Activated naive CD4-positive, alpha-beta T cell treated with anti-CD3 and anti-CD28 coated beads, Interleukin-2, amount 10 ng/mL, durations not matched to agents 7 days and 5 days (primary cell): Measurements from ENCODE around the gene KRT85.

Experiments used
- CTCF ChIA-PET: fragments of 350-600 bp; sonication (Branson Sonifier 250); formaldehyde crosslinking; loops from one replicate; lab custom pipeline; 2021; ENCODE audit warnings: antibody characterized with exemption; lab: Charles Lee
- DNase-seq: peaks from one replicate; pipeline ENCODE4 v3.0.0-alpha.2; 2020
- H3K27ac Mint-ChIP-seq: one replicate; pipeline ENCODE4 v1.8.0; 2021; ENCODE audit warnings: mild to moderate bottlenecking, moderate library complexity, mixed read lengths
- H3K27me3 Mint-ChIP-seq: one replicate; pipeline ENCODE4 v1.8.0; 2021; ENCODE audit warnings: mild to moderate bottlenecking, mixed read lengths
- H3K36me3 Mint-ChIP-seq: one replicate; pipeline ENCODE4 v1.8.0; 2021; ENCODE audit warnings: mixed read lengths
- H3K4me1 Mint-ChIP-seq: one replicate; pipeline ENCODE4 v1.8.0; 2021; ENCODE audit warnings: mixed read lengths
- H3K4me3 Mint-ChIP-seq: one replicate; pipeline ENCODE4 v1.8.0; 2021; ENCODE audit warnings: mild to moderate bottlenecking, moderate library complexity, mixed read lengths
- H3K9me3 Mint-ChIP-seq: one replicate; pipeline ENCODE4 v1.8.0; 2021; ENCODE audit warnings: mixed read lengths

Gene KRT85

DNA sequence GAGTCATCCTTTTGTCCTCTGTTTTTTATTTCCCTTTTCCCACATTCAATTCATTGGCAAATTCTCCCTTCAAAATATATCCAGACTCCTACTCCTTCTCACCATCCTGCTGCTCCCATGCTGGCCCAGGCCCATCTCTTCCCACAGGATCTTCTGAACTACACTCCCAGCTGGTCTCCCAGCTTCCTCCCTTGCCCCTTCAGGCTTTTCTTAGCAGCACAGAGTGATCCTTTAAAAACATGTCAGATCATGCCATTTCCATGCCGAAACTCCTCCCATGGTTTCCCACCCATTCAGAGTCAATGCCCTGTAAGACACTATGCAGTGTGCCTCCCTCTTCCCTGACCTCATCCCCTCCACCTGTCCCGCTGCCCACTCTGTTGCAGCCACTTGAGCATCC is 20.6 kb upstream of the KRT85 start:
- no peak overlapping the region for H3K27ac Mint-ChIP-seq
- no peak for DNase-seq
- CTCF ChIA-PET = no interaction called here
- no peak overlapping the region for H3K4me3 Mint-ChIP-seq
- peaks cover 4% of the 10 kb centered on the region for H3K4me1 Mint-ChIP-seq
- no peaks in the 10 kb centered on the region for H3K9me3 Mint-ChIP-seq
- no peaks in the 10 kb centered on the region for H3K36me3 Mint-ChIP-seq
- peaks cover 17% of the 10 kb centered on the region for H3K27me3 Mint-ChIP-seq

DNA sequence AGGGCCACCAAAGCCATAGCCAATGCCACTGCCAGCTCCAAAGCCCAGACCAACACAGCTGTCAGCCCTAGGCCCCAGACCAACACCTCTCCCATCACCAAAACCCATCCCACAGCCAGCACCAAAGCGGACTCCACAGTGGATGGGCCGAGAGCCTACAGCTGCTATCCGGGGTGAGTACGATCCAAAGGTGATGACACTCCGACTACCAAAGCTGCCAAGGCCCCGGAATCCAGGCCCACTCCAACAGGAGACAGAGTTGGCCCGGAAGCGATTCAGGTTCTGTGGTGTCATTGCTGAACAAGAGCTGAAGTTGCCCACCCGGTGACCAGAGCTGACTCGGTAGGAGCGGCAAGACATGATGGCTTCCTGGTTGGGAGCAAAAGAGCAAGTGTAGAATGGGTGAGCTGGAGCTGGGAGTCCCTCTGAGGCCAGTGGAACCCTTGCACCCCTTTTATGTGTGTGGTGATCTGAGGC is 18.0 kb upstream of the KRT85 start, which contains the start of gene KRT84:
Gene KRT84, minus strand, starts transcription at position 427 of the 477 bp plus-strand sequence. Its CDS starts 67 bp downstream, at position 360.
- no peak for DNase-seq
- Mint-ChIP-seq H3K4me1 (peaks cover 10% of the 10 kb centered on the region), H3K9me3 (no peaks in the 10 kb centered on the region), H3K27me3 (peaks cover 22% of the 10 kb centered on the region), H3K27ac (no peak within 1 kb of the TSS), H3K4me3 (no peak within 1 kb of the TSS), H3K36me3 (no peaks in the 10 kb centered on the region)
- CTCF ChIA-PET = interaction anchor here (1.7 kb wide), 1 partner anchor 485 kb away, joined by 5 read pairs; no protein-coding TSS in a partner anchor

DNA sequence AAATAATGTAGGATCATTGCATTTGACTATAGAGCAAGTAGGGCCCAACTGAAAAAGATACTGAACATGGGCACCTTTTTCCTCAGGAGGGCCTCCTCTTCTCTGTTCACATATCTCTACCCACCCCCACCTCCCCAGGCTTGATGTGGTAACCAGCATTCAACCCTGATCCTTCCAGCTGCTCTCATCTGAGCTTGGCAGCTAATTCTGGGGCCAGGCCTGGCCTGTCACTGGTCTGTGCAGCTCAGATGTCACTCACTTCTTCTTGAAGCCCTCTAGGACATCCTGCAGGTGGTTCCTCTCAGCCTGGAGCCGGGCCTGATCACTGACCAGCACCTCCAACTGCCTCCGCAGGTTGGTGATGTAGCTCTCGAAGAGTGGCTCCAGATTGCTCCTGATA is 16.1 kb upstream of the KRT85 start:
- Mint-ChIP-seq H3K27ac (no peak overlapping the region), H3K4me1 (peaks cover 10% of the 10 kb centered on the region), H3K36me3 (no peaks in the 10 kb centered on the region), H3K27me3 (peaks cover 27% of the 10 kb centered on the region), H3K4me3 (no peak overlapping the region), H3K9me3 (no peaks in the 10 kb centered on the region)
- DNase-seq = no peak
- CTCF ChIA-PET = interaction anchor here (0.9 to 1.4 kb wide), 2 partner anchors 16 to 243 kb away, joined by 3 read pairs; partner anchors contain the start of gene KRT85

- Mint-ChIP-seq H3K27me3 (peaks cover 27% of the 10 kb centered on the region), H3K36me3 (no peaks in the 10 kb centered on the region), H3K27ac (no peak overlapping the region), H3K9me3 (no peaks in the 10 kb centered on the region), H3K4me3 (no peak overlapping the region), H3K4me1 (peaks cover 10% of the 10 kb centered on the region)
- DNase-seq = peak; percentile 31
- CTCF ChIA-PET = interaction anchor here (1.4 kb wide), 1 partner anchor 243 kb away, joined by 3 read pairs; no protein-coding TSS in a partner anchor
Measured at GRCh38 chr12:52382854-52383253, 15.6 kb upstream of the KRT85 start.

GRCh38 chr12:52381206-52381605 is 13.9 kb upstream of the KRT85 start:
- no peaks in the 10 kb centered on the region for H3K36me3 Mint-ChIP-seq
- no peak overlapping the region for H3K27ac Mint-ChIP-seq
- CTCF ChIA-PET = interaction anchor here (0.8 to 2.1 kb wide), 5 partner anchors 9 to 504 kb away, joined by 3 to 13 read pairs (median 3); no protein-coding TSS in a partner anchor
- DNase-seq = no peak
- H3K9me3 Mint-ChIP-seq = no peaks in the 10 kb centered on the region
- H3K27me3 Mint-ChIP-seq = peaks cover 36% of the 10 kb centered on the region
- no peak overlapping the region for H3K4me3 Mint-ChIP-seq
- H3K4me1 Mint-ChIP-seq = peaks cover 10% of the 10 kb centered on the region

GRCh38 chr12:52380271-52380694 is 13.0 kb upstream of the KRT85 start:
- H3K27ac Mint-ChIP-seq = no peak overlapping the region
- no peaks in the 10 kb centered on the region for H3K9me3 Mint-ChIP-seq
- no peaks in the 10 kb centered on the region for H3K36me3 Mint-ChIP-seq
- peaks cover 33% of the 10 kb centered on the region for H3K27me3 Mint-ChIP-seq
- CTCF ChIA-PET = interaction anchor here (1.3 to 2.1 kb wide), 3 partner anchors 15 to 500 kb away, joined by 3 to 13 read pairs (median 3); no protein-coding TSS in a partner anchor
- peaks cover 10% of the 10 kb centered on the region for H3K4me1 Mint-ChIP-seq
- no peak overlapping the region for H3K4me3 Mint-ChIP-seq
- peak; percentile 45 for DNase-seq

DNA sequence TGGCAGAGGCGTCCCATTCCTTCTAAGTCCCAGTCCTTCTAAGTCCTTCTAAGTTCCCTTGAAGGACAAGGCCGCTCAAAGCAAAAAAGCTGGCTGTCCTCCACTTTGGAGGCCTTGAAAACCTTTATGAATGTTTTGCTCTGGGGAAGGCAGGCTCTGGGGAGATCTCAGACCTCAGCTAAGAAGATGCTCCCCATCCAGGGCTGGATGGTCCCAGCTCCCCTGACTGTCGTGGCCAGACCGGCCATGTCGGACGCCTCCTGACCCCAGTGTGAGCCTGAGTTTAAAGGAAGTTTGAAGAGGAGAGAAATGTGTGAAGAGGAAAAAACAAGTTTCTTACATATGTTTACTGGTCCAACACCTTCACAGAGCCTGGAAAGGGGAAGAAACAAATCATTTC is 12.3 kb upstream of the KRT85 start:
- Mint-ChIP-seq H3K9me3 (no peaks in the 10 kb centered on the region), H3K4me1 (peaks cover 10% of the 10 kb centered on the region), H3K36me3 (no peaks in the 10 kb centered on the region), H3K27me3 (peaks cover 29% of the 10 kb centered on the region), H3K4me3 (no peak overlapping the region), H3K27ac (no peak overlapping the region)
- no peak for DNase-seq
- CTCF ChIA-PET = interaction anchor here (1.3 to 2.1 kb wide), 3 partner anchors 14 to 500 kb away, joined by 3 to 13 read pairs (median 3); no protein-coding TSS in a partner anchor

GRCh38 chr12:52378091-52378490 is 10.8 kb upstream of the KRT85 start:
- peaks cover 9% of the 10 kb centered on the region for H3K4me1 Mint-ChIP-seq
- peaks cover 29% of the 10 kb centered on the region for H3K27me3 Mint-ChIP-seq
- H3K9me3 Mint-ChIP-seq = peaks cover 3% of the 10 kb centered on the region
- H3K27ac Mint-ChIP-seq = no peak overlapping the region
- H3K4me3 Mint-ChIP-seq = no peak overlapping the region
- CTCF ChIA-PET = no interaction called here
- no peaks in the 10 kb centered on the region for H3K36me3 Mint-ChIP-seq
- no peak for DNase-seq

- CTCF ChIA-PET = no interaction called here
- H3K9me3 Mint-ChIP-seq = peaks cover 3% of the 10 kb centered on the region
- no peak overlapping the region for H3K4me3 Mint-ChIP-seq
- peaks cover 31% of the 10 kb centered on the region for H3K27me3 Mint-ChIP-seq
- no peaks in the 10 kb centered on the region for H3K36me3 Mint-ChIP-seq
- H3K27ac Mint-ChIP-seq = no peak overlapping the region
- DNase-seq = no peak
- H3K4me1 Mint-ChIP-seq = peaks cover under 1% of the 10 kb centered on the region
Measured at GRCh38 chr12:52377266-52377665, 10.0 kb upstream of the KRT85 start.

GRCh38 chr12:52372216-52373154 is 5.2 kb upstream of the KRT85 start:
- no peaks in the 10 kb centered on the region for H3K36me3 Mint-ChIP-seq
- H3K27me3 Mint-ChIP-seq = peaks cover 56% of the 10 kb centered on the region
- CTCF ChIA-PET = interaction anchor here (0.8 to 6.3 kb wide), 21 partner anchors 9 to 506 kb away, joined by 3 to 42 read pairs (median 4); no protein-coding TSS in a partner anchor
- no peak overlapping the region for H3K4me3 Mint-ChIP-seq
- no peak overlapping the region for H3K27ac Mint-ChIP-seq
- H3K4me1 Mint-ChIP-seq = no peaks in the 10 kb centered on the region
- peak; percentile 77 for DNase-seq
- H3K9me3 Mint-ChIP-seq = peaks cover 3% of the 10 kb centered on the region

- Mint-ChIP-seq H3K36me3 (no peaks in the 10 kb centered on the region), H3K27me3 (peaks cover 58% of the 10 kb centered on the region), H3K9me3 (peaks cover 3% of the 10 kb centered on the region), H3K4me3 (no peak overlapping the region), H3K27ac (no peak overlapping the region), H3K4me1 (no peaks in the 10 kb centered on the region)
- no peak for DNase-seq
- CTCF ChIA-PET = interaction anchor here (1.5 to 6.3 kb wide), 6 partner anchors 10 to 609 kb away, joined by 4 to 42 read pairs (median 9); no protein-coding TSS in a partner anchor
Measured at GRCh38 chr12:52371716-52372115, 4.4 kb upstream of the KRT85 start.

GRCh38 chr12:52370926-52371608 is 3.8 kb upstream of the KRT85 start:
- Mint-ChIP-seq H3K4me3 (no peak overlapping the region), H3K27me3 (peaks cover 54% of the 10 kb centered on the region), H3K27ac (no peak overlapping the region), H3K36me3 (no peaks in the 10 kb centered on the region), H3K9me3 (peaks cover 3% of the 10 kb centered on the region), H3K4me1 (no peaks in the 10 kb centered on the region)
- CTCF ChIA-PET = interaction anchor here (1.5 to 6.3 kb wide), 4 partner anchors 10 to 610 kb away, joined by 4 to 42 read pairs (median 17); no protein-coding TSS in a partner anchor
- DNase-seq = no peak

- Mint-ChIP-seq H3K4me1 (no peaks in the 10 kb centered on the region), H3K4me3 (no peak overlapping the region), H3K9me3 (peaks cover 3% of the 10 kb centered on the region), H3K27me3 (peaks cover 57% of the 10 kb centered on the region), H3K27ac (no peak overlapping the region), H3K36me3 (no peaks in the 10 kb centered on the region)
- DNase-seq = no peak
- CTCF ChIA-PET = interaction anchor here (1.3 to 6.3 kb wide), 5 partner anchors 8 to 617 kb away, joined by 3 to 29 read pairs (median 4); no protein-coding TSS in a partner anchor
Measured at GRCh38 chr12:52369809-52370208, 2.5 kb upstream of the KRT85 start.
